NB4 (cell line): Measurements from ENCODE around the gene SLC15A5.

ENCODE experiments used
- MYC ChIP-seq: IDR thresholded peaks from 2 replicates; pipeline ENCODE4 v1.6.1; 2011; ENCODE audit warnings: low read depth, low read length
- POLR2A ChIP-seq: IDR thresholded peaks from 2 replicates; pipeline ENCODE4 v1.6.1; 2011; ENCODE audit warnings: mild to moderate bottlenecking; ENCODE audit not compliant: insufficient read length; ENCODE audit errors: extremely low read depth
- TF ChIP-seq, protein P1 (sequence below): IDR thresholded peaks from one replicate; pipeline ENCODE4 v1.5.1; 2012; ENCODE audit warnings: low read depth, low read length
- TF ChIP-seq, protein P2 (sequence below): IDR thresholded peaks from 2 replicates; pipeline ENCODE4 v1.6.1; 2011; ENCODE audit warnings: low read depth, low read length

DNA sequence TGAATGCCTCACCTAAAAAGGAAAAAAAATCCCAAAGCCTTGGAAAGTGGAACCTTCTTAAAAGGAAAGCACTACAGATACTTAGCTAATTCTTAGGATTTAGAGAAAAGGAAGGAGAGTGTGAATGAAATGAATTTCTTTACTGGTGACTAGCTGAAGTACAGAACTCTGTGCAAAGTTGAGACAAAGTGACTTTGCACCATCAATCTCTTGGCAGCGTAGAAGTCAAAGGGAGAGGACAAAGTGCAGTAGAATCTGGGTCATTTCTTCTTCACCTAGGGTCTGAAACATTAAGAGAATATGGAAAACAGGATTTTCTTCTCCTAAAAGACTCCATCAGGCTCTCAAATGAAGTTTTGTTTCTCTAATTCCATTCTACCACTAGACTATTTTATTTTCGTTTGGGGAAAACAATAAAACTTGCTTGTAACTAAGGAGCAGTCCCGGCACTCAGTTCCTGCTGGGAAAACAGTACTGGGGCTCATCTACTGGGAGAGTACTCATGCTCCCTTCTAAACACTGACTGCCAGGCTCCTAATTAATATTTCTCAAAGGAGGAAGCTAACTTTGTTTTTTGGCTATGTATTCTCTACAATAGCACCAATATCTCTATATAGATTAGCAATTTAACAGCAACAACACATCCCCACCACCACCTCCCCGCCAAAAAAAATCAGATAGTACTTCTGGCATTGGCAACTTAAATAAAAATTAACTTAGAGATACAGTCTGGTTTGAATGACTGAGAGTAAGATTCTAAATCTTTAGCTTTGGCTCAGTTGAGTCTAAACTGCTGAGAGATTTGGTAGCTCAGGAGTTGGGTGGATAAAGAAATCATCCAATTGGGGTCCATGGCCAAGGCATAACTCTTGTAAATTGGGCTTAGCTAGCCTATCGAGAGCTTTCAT is 110.7 kb downstream of the SLC15A5 start:
- TF ChIP-seq POLR2A = no peak
- TF ChIP-seq, protein P1, sequence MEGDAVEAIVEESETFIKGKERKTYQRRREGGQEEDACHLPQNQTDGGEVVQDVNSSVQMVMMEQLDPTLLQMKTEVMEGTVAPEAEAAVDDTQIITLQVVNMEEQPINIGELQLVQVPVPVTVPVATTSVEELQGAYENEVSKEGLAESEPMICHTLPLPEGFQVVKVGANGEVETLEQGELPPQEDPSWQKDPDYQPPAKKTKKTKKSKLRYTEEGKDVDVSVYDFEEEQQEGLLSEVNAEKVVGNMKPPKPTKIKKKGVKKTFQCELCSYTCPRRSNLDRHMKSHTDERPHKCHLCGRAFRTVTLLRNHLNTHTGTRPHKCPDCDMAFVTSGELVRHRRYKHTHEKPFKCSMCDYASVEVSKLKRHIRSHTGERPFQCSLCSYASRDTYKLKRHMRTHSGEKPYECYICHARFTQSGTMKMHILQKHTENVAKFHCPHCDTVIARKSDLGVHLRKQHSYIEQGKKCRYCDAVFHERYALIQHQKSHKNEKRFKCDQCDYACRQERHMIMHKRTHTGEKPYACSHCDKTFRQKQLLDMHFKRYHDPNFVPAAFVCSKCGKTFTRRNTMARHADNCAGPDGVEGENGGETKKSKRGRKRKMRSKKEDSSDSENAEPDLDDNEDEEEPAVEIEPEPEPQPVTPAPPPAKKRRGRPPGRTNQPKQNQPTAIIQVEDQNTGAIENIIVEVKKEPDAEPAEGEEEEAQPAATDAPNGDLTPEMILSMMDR = no peak
- TF ChIP-seq MYC = no peak
- TF ChIP-seq, protein P2, sequence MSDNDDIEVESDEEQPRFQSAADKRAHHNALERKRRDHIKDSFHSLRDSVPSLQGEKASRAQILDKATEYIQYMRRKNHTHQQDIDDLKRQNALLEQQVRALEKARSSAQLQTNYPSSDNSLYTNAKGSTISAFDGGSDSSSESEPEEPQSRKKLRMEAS = no peak
